T-cell (primary cell): ENCODE data around the gene HNRNPA0. TPM values are rescaled to one million over a fixed set of nuclear protein-coding genes. Genes with fewer than 3 reads are reported as not detected.

Experiments used
- ATAC-seq, 4 experiments: fragments of 200-7000 bp in 3 of 4; fragments of 150-1000 bp in 1 of 4; cut with Tn5 transposase; replicated peaks in 1 of 4; 1 replicate in 3 of 4; 2 replicates in 1 of 4; pipeline ENCODE4 v1.10.0; 2021; ENCODE audit warnings: moderate library complexity in 3 of 4, mild to moderate bottlenecking in 2 of 4, moderate number of reproducible peaks in 1 of 4
- CTCF ChIA-PET, 2 donors: fragments of 300-600 bp; sonication (Branson Sonifier 250); formaldehyde crosslinking; loops; one replicate each; lab custom pipeline; 2022; ENCODE audit warnings: antibody characterized with exemption in 2 of 2; lab: Charles Lee
- POLR2A ChIA-PET, 2 donors: fragments of 300-600 bp; sonication (Branson Sonifier 250); formaldehyde crosslinking; loops; one replicate each; lab custom pipeline; 2022; ENCODE audit warnings: antibody characterized with exemption in 2 of 2; lab: Charles Lee
- DNase-seq, 35 experiments: peaks; one replicate each; pipeline versions ENCODE4 v3.0.0 to v3.0.0-alpha.2; 2013 to 2023
- H3K27ac ChIP-seq: one replicate; pipeline ENCODE4 v1.5.1; 2013; ENCODE audit warnings: low read length
- H3K27me3 ChIP-seq, 2 experiments: replicated peaks in 1 of 2; 1 replicate in 1 of 2; 2 replicates in 1 of 2; pipeline versions ENCODE4 v1.6.1 to v1.7.0; 2013; ENCODE audit warnings: low read length in 1 of 2, mixed read lengths in 1 of 2; ENCODE audit not compliant: control insufficient read depth in 2 of 2, insufficient read depth in 2 of 2; ENCODE audit errors: extremely low read depth in 1 of 2
- H3K36me3 ChIP-seq, 2 donors: 1 replicate in 1 of 2; 2 replicates in 1 of 2; pipeline versions ENCODE4 v1.6.1 to v1.7.0; 2013; ENCODE audit warnings: low read length in 1 of 2; ENCODE audit not compliant: control insufficient read depth in 2 of 2, insufficient read depth in 1 of 2; ENCODE audit errors: extremely low read depth in 1 of 2
- H3K4me1 ChIP-seq, 2 experiments: 1 replicate in 1 of 2; 2 replicates in 1 of 2; pipeline versions ENCODE4 v1.6.1 to v1.7.0; 2013; ENCODE audit warnings: low read length in 2 of 2, mixed read lengths in 1 of 2; ENCODE audit not compliant: insufficient read depth in 2 of 2, control insufficient read depth in 1 of 2; ENCODE audit errors: extremely low read depth in 1 of 2
- H3K4me3 ChIP-seq, 2 donors: 1 replicate in 1 of 2; 2 replicates in 1 of 2; pipeline versions ENCODE4 v1.5.1 to v1.7.0; 2013; ENCODE audit warnings: mild to moderate bottlenecking in 2 of 2, low read length in 1 of 2, moderate library complexity in 1 of 2; ENCODE audit not compliant: control insufficient read depth in 1 of 2; ENCODE audit errors: extremely low read depth in 1 of 2
- H3K9me3 ChIP-seq: 2 replicates; pipeline ENCODE4 v1.7.0; 2013
- H3K27ac Mint-ChIP-seq, 2 donors: one replicate each; pipeline ENCODE4 v1.8.0; 2020 to 2021; ENCODE audit warnings: mild to moderate bottlenecking in 2 of 2, mixed read lengths in 2 of 2
- H3K27me3 Mint-ChIP-seq, 2 donors: one replicate each; pipeline ENCODE4 v1.8.0; 2021 to 2022; ENCODE audit warnings: mixed read lengths in 2 of 2
- H3K36me3 Mint-ChIP-seq: one replicate; pipeline ENCODE4 v1.8.0; 2021; ENCODE audit warnings: mixed read lengths
- H3K4me1 Mint-ChIP-seq, 3 donors: one replicate each; pipeline ENCODE4 v1.8.0; 2020 to 2022; ENCODE audit warnings: mixed read lengths in 3 of 3, mild to moderate bottlenecking in 1 of 3
- H3K4me3 Mint-ChIP-seq, 3 donors: one replicate each; pipeline ENCODE4 v1.8.0; 2020 to 2022; ENCODE audit warnings: mild to moderate bottlenecking in 3 of 3, mixed read lengths in 3 of 3, moderate library complexity in 3 of 3
- H3K9me3 Mint-ChIP-seq, 3 donors: one replicate each; pipeline ENCODE4 v1.8.0; 2020 to 2022; ENCODE audit warnings: mixed read lengths in 3 of 3
- WGBS: methylation state at CpG from one replicate; pipeline ENCODE4 v1.1.5; 2013; ENCODE audit warnings: missing lambda C conversion rate; ENCODE audit not compliant: insufficient coverage; 5-methylcytosine and 5-hydroxymethylcytosine counted together
- total RNA-seq, 35 experiments: library from RNA in 6 of 35; stranded (reverse) in 6 of 35; fragments of 120-200 nt in 1 of 35; gene quantifications; one replicate each; pipeline versions ENCODE4 v1.2.1 to v1.2.4 and lab custom pipeline; 2013 to 2026

Gene HNRNPA0
- total RNA-seq, result 10 to 100 TPM; 30.3 to 41.4 (median 32.7) TPM
- 14.7 TPM for total RNA-seq (2013)
- total RNA-seq (lab: John Stamatoyannopoulos, UW), result 130 to 487 (median 232) reads per million in 29 experiments

GRCh38 chr5:137754188-137754960, at the start of gene HNRNPA0:
Gene HNRNPA0, minus strand, starts transcription at chr5:137754363. Its CDS starts 297 bp downstream, at chr5:137754066.
- peak; percentile 84 to 88 (median 85) for ATAC-seq
- WGBS, result under 1% methylated on average over 77 of the region's 79 CpGs
- ChIA-PET POLR2A (interaction anchor here in 1 of 2 donors (0.6 to 1.6 kb wide), 2 partner anchors 14 to 1037 kb away, joined by 5 to 6 read pairs; no protein-coding TSS in a partner anchor), CTCF (interaction anchor here in 1 of 2 donors (1.0 to 1.7 kb wide), 3 partner anchors 10 to 92 kb away, joined by 3 to 5 read pairs (median 3); no protein-coding TSS in a partner anchor)
- peaks cover 24 to 32% (median 32%) of the 10 kb centered on the region in 3 donors for H3K4me1 Mint-ChIP-seq
- Histone ChIP-seq H3K27me3 (no peaks in the 10 kb centered on the region), H3K27ac (peak within 1 kb of the TSS; percentile 100), H3K9me3 (no peaks in the 10 kb centered on the region), H3K4me3 (peak within 1 kb of the TSS; percentile 92 to 97), H3K4me1 (peaks cover 17 to 25% of the 10 kb centered on the region in 2 experiments), H3K36me3 (peaks cover 4 to 7% of the 10 kb centered on the region in 2 donors)
- peak within 1 kb of the TSS; percentile 88 to 97 (median 95) for H3K4me3 Mint-ChIP-seq
- H3K9me3 Mint-ChIP-seq, result no peaks in the 10 kb centered on the region
- peak; percentile 92 to 99 (median 96) for DNase-seq
- H3K27me3 Mint-ChIP-seq, result no peaks in the 10 kb centered on the region
- H3K27ac Mint-ChIP-seq, result peak within 1 kb of the TSS; percentile 100
- peaks cover 13% of the 10 kb centered on the region for H3K36me3 Mint-ChIP-seq

- Histone ChIP-seq H3K4me1 (no peaks in the 10 kb centered on the region), H3K4me3 (no peak overlapping the region), H3K9me3 (no peaks in the 10 kb centered on the region), H3K36me3 (no peaks in the 10 kb centered on the region), H3K27ac (no peak overlapping the region), H3K27me3 (no peaks in the 10 kb centered on the region)
- ChIA-PET CTCF (no interaction called here), POLR2A (no interaction called here)
- Mint-ChIP-seq H3K4me3 (no peak overlapping the region), H3K4me1 (no peaks in the 10 kb centered on the region), H3K27ac (no peak overlapping the region), H3K27me3 (no peaks in the 10 kb centered on the region), H3K36me3 (peaks cover 11% of the 10 kb centered on the region), H3K9me3 (no peaks in the 10 kb centered on the region)
- no CpG with 5 or more reads among the region's 6 CpGs for WGBS
- ATAC-seq, result no peak
- DNase-seq, result no peak
Measured at GRCh38 chr5:137802282-137803210, 48.4 kb upstream of the HNRNPA0 start.

GRCh38 chr5:137800700-137801411, 46.7 kb upstream of the HNRNPA0 start:
- no peaks in the 10 kb centered on the region for H3K36me3 ChIP-seq
- DNase-seq, result no peak
- H3K27ac ChIP-seq, result no peak overlapping the region
- Mint-ChIP-seq H3K27me3 (no peaks in the 10 kb centered on the region), H3K36me3 (peaks cover 7% of the 10 kb centered on the region), H3K9me3 (no peaks in the 10 kb centered on the region), H3K4me1 (no peaks in the 10 kb centered on the region), H3K4me3 (no peak overlapping the region), H3K27ac (no peak overlapping the region)
- ChIA-PET POLR2A (no interaction called here), CTCF (interaction anchor here (0.5 to 0.6 kb wide), 2 partner anchors 16 to 22 kb away, joined by 3 to 4 read pairs; no protein-coding TSS in a partner anchor)
- H3K27me3 ChIP-seq, result no peaks in the 10 kb centered on the region
- no peak for ATAC-seq
- WGBS, result no CpG with 5 or more reads among the region's 4 CpGs
- no peaks in the 10 kb centered on the region for H3K4me1 ChIP-seq
- H3K9me3 ChIP-seq, result no peaks in the 10 kb centered on the region
- H3K4me3 ChIP-seq, result no peak overlapping the region

GRCh38 chr5:137796279-137796678, 42.1 kb upstream of the HNRNPA0 start:
- H3K9me3 Mint-ChIP-seq, result no peaks in the 10 kb centered on the region
- H3K9me3 ChIP-seq, result no peaks in the 10 kb centered on the region
- H3K4me3 ChIP-seq, result no peak overlapping the region
- H3K27me3 ChIP-seq, result no peaks in the 10 kb centered on the region
- no peaks in the 10 kb centered on the region for H3K36me3 ChIP-seq
- no peak overlapping the region for H3K27ac ChIP-seq
- H3K27ac Mint-ChIP-seq, result no peak overlapping the region
- no peak overlapping the region for H3K4me3 Mint-ChIP-seq
- H3K27me3 Mint-ChIP-seq, result no peaks in the 10 kb centered on the region
- no peaks in the 10 kb centered on the region for H3K4me1 ChIP-seq
- ChIA-PET CTCF (no interaction called here), POLR2A (interaction anchor here (0.6 kb wide), 2 partner anchors 72 to 207 kb away, joined by 3 to 4 read pairs; partner anchors contain the start of gene MYOT (in 1 of the 2))
- no peaks in the 10 kb centered on the region for H3K36me3 Mint-ChIP-seq
- WGBS, result no CpG with 5 or more reads among the region's 3 CpGs
- no peaks in the 10 kb centered on the region for H3K4me1 Mint-ChIP-seq
- DNase-seq (no peak), ATAC-seq (no peak)

GRCh38 chr5:137794863-137795262, 40.7 kb upstream of the HNRNPA0 start:
- POLR2A ChIA-PET, result no interaction called here
- Mint-ChIP-seq H3K4me1 (no peaks in the 10 kb centered on the region), H3K9me3 (no peaks in the 10 kb centered on the region), H3K27ac (no peak overlapping the region), H3K27me3 (no peaks in the 10 kb centered on the region), H3K4me3 (no peak overlapping the region), H3K36me3 (no peaks in the 10 kb centered on the region)
- H3K4me3 ChIP-seq, result no peak overlapping the region
- DNase-seq (no peak), ATAC-seq (no peak)
- no peaks in the 10 kb centered on the region for H3K4me1 ChIP-seq
- H3K9me3 ChIP-seq, result no peaks in the 10 kb centered on the region
- CTCF ChIA-PET, result no interaction called here
- H3K27me3 ChIP-seq, result no peaks in the 10 kb centered on the region
- no peaks in the 10 kb centered on the region for H3K36me3 ChIP-seq
- WGBS, result no CpG with 5 or more reads among the region's 5 CpGs
- H3K27ac ChIP-seq, result no peak overlapping the region
